HepG2 (cell line): ENCODE results near the gene SPINK4. TPM values are rescaled to one million over a fixed set of nuclear protein-coding genes. Genes with fewer than 3 reads are reported as not detected.

ENCODE experiments used
- CREM ChIP-seq, 2 experiments: sonication (generic) in 1 of 2; formaldehyde crosslinking in 1 of 2; IDR thresholded peaks; 2 replicates each; pipeline versions ENCODE4 v1.4.0 to v1.6.1; 2016 to 2020; ENCODE audit warnings: antibody characterized with exemption in 1 of 2, mild to moderate bottlenecking in 1 of 2, missing genetic modification reagents in 1 of 2
- DPF2 ChIP-seq: sonication (generic); formaldehyde crosslinking; IDR thresholded peaks from 2 replicates; pipeline ENCODE4 v1.4.0; 2020; ENCODE audit warnings: mild to moderate bottlenecking, low read depth, missing genetic modification reagents, borderline replicate concordance
- HNF4G ChIP-seq, 2 experiments: sonication (generic) in 1 of 2; formaldehyde crosslinking in 1 of 2; IDR thresholded peaks; 2 replicates each; pipeline versions ENCODE4 v1.4.0 to v1.6.1; 2011 to 2020; ENCODE audit warnings: borderline replicate concordance in 2 of 2, low read depth in 2 of 2, mild to moderate bottlenecking in 2 of 2, low read length in 1 of 2, missing genetic modification reagents in 1 of 2, moderate library complexity in 1 of 2
- PHF21A ChIP-seq: sonication (generic); formaldehyde crosslinking; IDR thresholded peaks from 2 replicates; pipeline ENCODE4 v1.5.0; 2020; ENCODE audit warnings: mild to moderate bottlenecking, missing genetic modification reagents
- PRMT3 ChIP-seq: sonication (generic); formaldehyde crosslinking; IDR thresholded peaks from 2 replicates; pipeline ENCODE4 v1.8.1; 2022; ENCODE audit warnings: low read depth, mild to moderate bottlenecking, moderate library complexity, missing genetic modification reagents, borderline replicate concordance
- RXRA ChIP-seq: sonication (generic); formaldehyde crosslinking; IDR thresholded peaks from 2 replicates; pipeline ENCODE4 v1.5.1; 2020; ENCODE audit warnings: missing genetic modification reagents
- TEAD2 ChIP-seq: sonication (generic); formaldehyde crosslinking; IDR thresholded peaks from 2 replicates; pipeline ENCODE4 v1.9.0; 2021; ENCODE audit warnings: missing genetic modification reagents
- TGIF2 ChIP-seq: IDR thresholded peaks from 2 replicates; pipeline ENCODE4 v1.6.1; 2016; ENCODE audit warnings: control low read depth, missing compliant biosample characterization
- ZBTB25 ChIP-seq: IDR thresholded peaks from 2 replicates; pipeline ENCODE4 v1.6.1; 2018; ENCODE audit warnings: missing genetic modification reagents
- ZBTB7A ChIP-seq: sonication (generic); formaldehyde crosslinking; IDR thresholded peaks from 2 replicates; pipeline ENCODE4 v1.8.0; 2022; ENCODE audit warnings: mild to moderate bottlenecking, missing genetic modification reagents
- ZBTB8A ChIP-seq: sonication (generic); formaldehyde crosslinking; IDR thresholded peaks from 2 replicates; pipeline ENCODE4 v1.4.0; 2020; ENCODE audit warnings: mild to moderate bottlenecking, low read depth, missing genetic modification reagents, borderline replicate concordance
- ZFP1 ChIP-seq: IDR thresholded peaks from 2 replicates; pipeline ENCODE4 v1.6.1; 2016
- ZNF180 ChIP-seq: sonication (generic); formaldehyde crosslinking; IDR thresholded peaks from 2 replicates; pipeline ENCODE4 v1.4.0; 2020; ENCODE audit warnings: low read depth, missing genetic modification reagents, borderline replicate concordance
- ZNF318 ChIP-seq: sonication (generic); formaldehyde crosslinking; IDR thresholded peaks from 2 replicates; pipeline ENCODE4 v1.4.0; 2020; ENCODE audit warnings: mild to moderate bottlenecking, missing genetic modification reagents
- ZNF770 ChIP-seq: sonication (generic); formaldehyde crosslinking; IDR thresholded peaks from 2 replicates; pipeline ENCODE4 v1.5.0; 2020; ENCODE audit warnings: mild to moderate bottlenecking, missing genetic modification reagents
- ZNF839 ChIP-seq: sonication (generic); formaldehyde crosslinking; IDR thresholded peaks from 2 replicates; pipeline ENCODE4 v1.4.0; 2020; ENCODE audit warnings: missing genetic modification reagents, mild to moderate bottlenecking, borderline replicate concordance
- ZZZ3 ChIP-seq: sonication (generic); formaldehyde crosslinking; IDR thresholded peaks from 2 replicates; pipeline ENCODE4 v1.4.0; 2020; ENCODE audit warnings: missing genetic modification reagents, mild to moderate bottlenecking, borderline replicate concordance
- polyA plus RNA-seq, 8 experiments: library from polyadenylated mRNA; depleted of rRNA in 3 of 8; stranded (reverse) in 7 of 8; unstranded in 1 of 8; fragments of >200 nt; fragmentation: Illumina TruSeq in 4 of 8; extraction: Trizol in 4 of 8; gene quantifications; 2 replicates each; pipeline versions ENCODE4 v1.2.1 to v1.2.3, GENCODE V29; 2011 to 2016; ENCODE audit warnings: low read depth in 4 of 8, missing spikeins in 1 of 8, mixed read lengths in 1 of 8; ENCODE audit not compliant: insufficient read depth in 1 of 8
- total RNA-seq, 5 experiments: library from RNA; depleted of rRNA; stranded (reverse); fragments of >200 nt; fragmentation: Illumina TruSeq; extraction: Trizol; gene quantifications; 2 replicates each; pipeline ENCODE4 v1.2.3, GENCODE V29; 2016; ENCODE audit warnings: low read depth in 1 of 5

The SPINK4 gene
- total and polyA plus RNA-seq, 2 of the 13 experiments (the other 11 are each of a cell fraction or from before 2014, with no cell fraction given), result 0.53 to 3.4 TPM

GRCh38 chr9:33229359-33230114, 10.4 kb upstream of the SPINK4 start (continued):
- no peak for TF ChIP-seq ZNF318
- TF ChIP-seq TGIF2, result 0 out of 2 replicates have a peak, but pooled peaks have one; percentile 32
- TF ChIP-seq ZNF770 (CRISPR knock-in tag), result no peak
- peak; percentile 25; the same call in 1 of the 2 replicates for TF ChIP-seq RXRA
- TF ChIP-seq ZZZ3 (CRISPR knock-in tag), result no peak
- no peak for TF ChIP-seq ZNF839 (CRISPR knock-in tag)
- TF ChIP-seq PHF21A (CRISPR knock-in tag), result no peak
- no peak for TF ChIP-seq ZBTB25
- TF ChIP-seq ZBTB8A (CRISPR knock-in tag), result no peak
- no peak for TF ChIP-seq HNF4G (IDR thresholded peaks at IDR 0.05; ENCODE audit: borderline replicate concordance, low read depth, low read length)
- TF ChIP-seq HNF4G (CRISPR knock-in tag; IDR thresholded peaks at IDR 0.05; ENCODE audit: borderline replicate concordance, low read depth), result no peak
- no peak for TF ChIP-seq ZNF180
- TF ChIP-seq DPF2 (CRISPR knock-in tag), result 0 out of 2 replicates have a peak, but pooled peaks have one; percentile 22
- no peak for TF ChIP-seq ZFP1 (CRISPR knock-in tag)
- TF ChIP-seq TEAD2 (CRISPR knock-in tag), result no peak
- no peak for TF ChIP-seq PRMT3 (CRISPR knock-in tag)
- TF ChIP-seq ZBTB7A (CRISPR knock-in tag), result no peak
- TF ChIP-seq CREM (IDR thresholded peaks at IDR 0.05), result no peak
- no peak for TF ChIP-seq CREM (CRISPR knock-in tag; IDR thresholded peaks at IDR 0.05)
